ENCODE results near the gene HPN.
"Not testable (repeated sequence)": the region's sequence is repeated elsewhere in the genome, so short reads cannot be mapped to it uniquely, and the experiment has no call there.

HPN gene

GRCh38 chr19:35041548-35042055 lies at the start of gene HPN:
Gene HPN (plus strand): TSS chr19:35041721. CDS start chr19:35042507, 786 bp downstream.
- DNase-seq (ENCODE audit: low read depth), result no peak

DNA sequence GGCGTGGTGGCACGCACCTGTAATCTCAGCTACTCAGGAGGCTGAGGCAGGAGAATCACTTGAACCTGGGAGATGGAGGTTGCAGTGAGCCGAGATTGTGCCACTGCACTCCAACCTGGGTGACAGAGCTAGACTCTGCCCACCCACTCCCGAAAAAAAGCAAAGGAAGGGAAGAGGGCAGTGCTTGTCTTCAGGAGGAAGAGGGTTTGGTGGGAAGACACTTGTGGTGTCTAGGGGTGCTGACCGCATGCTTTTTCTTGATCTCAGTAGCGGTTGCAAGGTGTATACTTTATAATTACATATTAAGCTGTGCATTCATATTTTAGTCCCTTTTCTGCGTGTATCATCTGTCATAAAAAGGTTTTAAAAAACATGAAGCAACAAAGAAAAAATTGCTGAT lies 48.9 kb upstream of the HPN start:
- not testable (repeated sequence) for DNase-seq (ENCODE audit: low read depth)

DNA sequence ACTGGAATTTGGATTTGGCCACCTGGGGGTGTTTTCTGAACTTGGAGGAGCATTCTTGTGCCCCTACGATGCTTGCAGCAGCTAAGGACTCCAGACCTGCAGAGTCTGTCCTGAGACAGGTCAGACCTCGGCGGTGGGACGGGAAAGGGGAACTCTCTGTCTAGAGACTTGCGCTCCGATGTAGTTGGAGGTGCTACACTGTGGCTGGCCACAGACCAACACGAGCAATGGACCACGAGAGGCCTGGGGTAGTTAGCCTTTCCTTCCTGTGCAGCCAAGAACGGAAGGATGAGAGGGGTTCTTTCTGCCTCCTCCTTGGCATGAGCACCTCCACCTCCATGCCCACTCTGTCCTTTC lies 47.3 kb upstream of the HPN start:
- no peak for DNase-seq (ENCODE audit: low read depth)

DNA sequence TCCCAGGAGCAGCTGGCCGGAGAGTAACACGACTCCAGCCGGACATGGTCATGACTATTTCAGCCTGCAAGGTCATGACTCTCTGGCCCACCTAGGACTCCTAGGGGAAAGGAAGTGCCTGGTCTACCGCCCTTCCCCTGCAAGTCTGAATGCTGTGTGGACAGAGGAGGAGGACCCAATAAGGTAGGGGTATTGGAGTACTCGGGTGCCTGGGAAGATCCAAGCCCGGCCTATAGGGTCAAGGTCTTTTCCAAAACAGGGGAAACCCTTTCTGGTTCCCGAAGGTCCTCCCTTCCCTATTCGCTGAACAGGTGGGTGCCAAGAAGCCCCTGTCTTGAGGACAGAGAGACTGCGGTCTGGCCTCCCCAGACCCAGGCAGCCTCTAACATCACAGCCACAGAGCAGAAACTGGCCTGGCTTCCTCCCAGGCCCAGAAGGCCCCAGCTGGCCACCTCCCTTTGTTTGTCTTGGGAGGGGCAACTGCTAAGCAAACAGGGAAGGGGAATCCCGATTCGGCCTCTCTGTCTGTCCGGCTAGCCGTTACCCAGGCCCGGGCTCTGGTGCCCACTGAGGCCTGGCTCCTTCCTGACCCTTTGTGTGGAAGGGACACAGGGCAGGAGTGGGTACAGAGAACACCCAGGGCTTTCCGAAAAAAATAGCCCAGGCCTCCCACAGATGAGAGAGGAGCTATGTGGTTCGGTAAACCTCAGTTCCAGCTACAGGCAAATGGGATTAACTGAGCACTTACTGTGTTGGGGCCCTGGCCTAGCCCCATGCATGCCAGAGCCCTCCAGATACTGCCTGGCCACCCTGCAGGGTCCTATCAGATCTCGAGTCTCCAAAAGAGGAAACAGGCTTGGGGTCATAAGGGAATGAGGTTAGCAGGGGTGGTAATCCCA lies 46.6 kb upstream of the HPN start:
- DNase-seq (ENCODE audit: low read depth), result no peak

DNA sequence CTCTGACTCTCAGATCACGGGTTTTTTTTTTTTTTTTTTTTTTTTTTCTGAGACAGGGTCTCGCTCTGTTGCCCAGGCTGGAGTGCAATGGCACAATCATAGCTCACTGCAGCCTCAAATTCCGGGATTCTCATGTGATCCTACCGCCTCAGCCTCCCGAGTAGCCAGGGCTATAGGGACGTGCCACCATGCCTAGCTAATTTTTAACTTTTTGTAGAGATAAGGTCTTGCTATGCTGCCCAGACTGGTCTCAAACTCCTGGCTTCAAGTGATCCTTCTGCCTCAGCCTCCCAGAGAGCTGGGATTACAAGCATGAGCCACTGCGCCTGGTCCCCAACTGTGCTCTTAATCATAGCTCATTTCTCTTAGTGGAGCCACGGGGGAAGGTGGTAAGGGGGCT lies 46.0 kb upstream of the HPN start:
- DNase-seq (ENCODE audit: low read depth), result no peak

DNA sequence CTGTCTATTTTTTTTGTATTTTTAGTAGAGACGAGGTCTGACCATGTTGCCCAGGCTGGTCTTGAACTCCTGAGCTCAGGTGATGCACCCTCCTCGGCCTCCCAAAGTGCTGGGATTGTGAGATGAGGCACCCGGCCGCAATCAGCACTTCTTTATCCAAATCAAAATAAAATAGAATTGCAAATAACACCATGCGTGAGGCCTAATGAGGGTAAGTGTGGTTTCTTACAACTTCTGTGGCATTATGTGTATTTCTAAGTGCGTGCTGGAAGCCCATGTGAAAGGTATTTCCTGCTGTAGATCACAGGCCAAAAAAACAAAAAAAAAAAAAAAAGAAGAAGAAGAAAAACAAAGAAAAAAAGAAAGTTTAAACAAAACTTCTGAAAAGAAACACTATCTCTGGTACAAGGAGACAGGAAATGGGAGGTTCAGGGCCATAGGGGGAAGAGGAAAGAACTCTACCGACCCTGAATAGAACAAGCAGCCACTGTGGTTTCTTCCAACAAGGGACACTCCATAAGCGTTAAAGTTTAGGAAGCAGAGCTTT lies 44.4 kb upstream of the HPN start:
- DNase-seq (ENCODE audit: low read depth), result no peak

DNA sequence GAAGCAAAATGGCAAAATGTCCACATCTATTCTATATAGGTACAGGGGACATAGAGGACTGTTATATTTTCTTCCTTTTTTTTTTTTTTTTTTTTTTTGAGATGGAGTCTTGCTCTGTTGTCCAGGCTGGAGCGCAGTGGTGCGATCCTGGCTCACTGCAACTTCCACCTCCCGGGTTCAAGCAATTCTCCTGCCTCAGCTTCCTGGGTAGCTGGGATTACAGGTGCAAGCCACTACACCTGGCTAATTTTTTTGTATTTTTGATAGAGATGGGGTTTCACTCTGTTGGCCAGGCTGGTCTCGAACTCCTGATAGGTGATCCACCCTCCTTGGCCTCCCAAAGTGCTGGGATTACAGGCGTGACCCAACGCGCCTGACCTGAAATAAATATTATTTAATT lies 43.3 kb upstream of the HPN start:
- DNase-seq (ENCODE audit: low read depth), result not testable (repeated sequence)

- no peak for DNase-seq (ENCODE audit: low read depth)
Measured at GRCh38 chr19:34998777-34999497, 42.6 kb upstream of the HPN start.

DNA sequence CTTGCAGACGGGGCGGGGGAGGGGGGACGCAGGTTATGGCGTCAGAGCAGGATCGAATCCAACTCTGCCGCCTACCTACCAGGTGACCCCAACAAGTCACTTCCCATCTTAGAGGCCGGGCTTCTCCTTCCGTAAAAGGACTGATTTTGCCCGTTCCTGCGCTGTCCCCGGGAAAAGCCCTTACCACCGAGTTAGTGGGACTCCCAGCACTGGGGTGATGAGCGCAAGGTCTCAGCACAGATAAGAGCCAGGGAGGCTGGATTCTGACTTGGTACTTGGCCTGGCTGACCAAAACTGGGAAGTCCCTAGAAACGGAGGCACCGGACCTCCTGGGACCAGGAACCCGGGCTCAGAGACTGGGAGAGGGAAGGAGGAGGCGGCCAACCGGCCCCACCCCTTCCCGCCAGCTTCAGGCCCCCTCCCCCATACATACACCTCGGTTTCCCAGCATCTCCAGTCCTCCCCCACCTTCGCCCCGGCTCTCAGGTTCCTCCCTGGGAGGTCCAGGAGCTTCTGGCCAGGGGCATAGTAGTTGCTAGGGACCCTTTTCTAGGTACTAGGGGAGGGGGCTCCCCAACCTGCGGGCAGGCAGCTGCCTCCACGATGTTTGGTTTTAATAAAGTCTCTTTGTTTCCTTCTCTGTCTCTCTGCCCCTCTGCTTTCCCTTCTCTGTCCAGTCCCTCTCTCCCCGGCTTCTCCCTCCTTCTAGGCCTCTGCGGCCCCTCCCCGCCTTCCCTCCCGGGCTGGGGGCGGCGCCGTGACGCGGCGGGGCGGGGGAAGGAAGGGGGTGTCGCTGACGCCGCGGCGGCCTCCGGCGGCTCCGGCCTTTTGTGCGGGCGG lies 41.8 kb upstream of the HPN start, which contains the start of gene GRAMD1A:
GRAMD1A (plus strand) TSS at position 826 of the 840 bp plus-strand sequence. CDS start 156 bp downstream, outside the sequence.
- DNase-seq (ENCODE audit: low read depth), result peak; percentile 69

GRCh38 chr19:35000338-35000646 lies 41.2 kb upstream of the HPN start:
- no peak for DNase-seq (ENCODE audit: low read depth)

GRCh38 chr19:35000647-35001501 lies 40.6 kb upstream of the HPN start:
- DNase-seq (ENCODE audit: low read depth), result peak; percentile 48

DNA sequence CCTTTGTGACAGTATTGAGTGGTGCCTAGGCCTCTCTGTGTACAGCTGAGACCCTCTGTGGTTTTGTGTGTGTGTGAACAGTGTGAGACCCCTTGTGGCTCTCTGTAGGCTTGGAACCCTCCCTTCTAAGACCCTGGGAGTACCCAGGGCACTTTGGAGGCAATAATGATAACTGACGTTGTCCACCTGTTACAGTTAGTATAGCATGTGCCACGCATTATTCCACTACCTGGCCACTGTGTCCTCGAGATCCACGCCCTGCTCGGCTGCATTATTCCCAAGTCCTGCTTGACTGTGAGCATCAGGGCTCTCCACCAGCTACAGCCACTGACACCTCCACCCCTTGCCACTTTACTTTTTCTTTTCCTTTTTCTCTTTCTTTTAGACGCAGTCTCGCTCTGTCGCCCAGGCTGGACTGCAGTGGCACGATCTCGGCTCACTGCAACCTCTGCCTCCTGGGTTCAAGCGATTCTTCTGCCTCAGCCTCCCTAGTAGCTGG lies 39.4 kb upstream of the HPN start:
- DNase-seq (ENCODE audit: low read depth), result no peak

DNA sequence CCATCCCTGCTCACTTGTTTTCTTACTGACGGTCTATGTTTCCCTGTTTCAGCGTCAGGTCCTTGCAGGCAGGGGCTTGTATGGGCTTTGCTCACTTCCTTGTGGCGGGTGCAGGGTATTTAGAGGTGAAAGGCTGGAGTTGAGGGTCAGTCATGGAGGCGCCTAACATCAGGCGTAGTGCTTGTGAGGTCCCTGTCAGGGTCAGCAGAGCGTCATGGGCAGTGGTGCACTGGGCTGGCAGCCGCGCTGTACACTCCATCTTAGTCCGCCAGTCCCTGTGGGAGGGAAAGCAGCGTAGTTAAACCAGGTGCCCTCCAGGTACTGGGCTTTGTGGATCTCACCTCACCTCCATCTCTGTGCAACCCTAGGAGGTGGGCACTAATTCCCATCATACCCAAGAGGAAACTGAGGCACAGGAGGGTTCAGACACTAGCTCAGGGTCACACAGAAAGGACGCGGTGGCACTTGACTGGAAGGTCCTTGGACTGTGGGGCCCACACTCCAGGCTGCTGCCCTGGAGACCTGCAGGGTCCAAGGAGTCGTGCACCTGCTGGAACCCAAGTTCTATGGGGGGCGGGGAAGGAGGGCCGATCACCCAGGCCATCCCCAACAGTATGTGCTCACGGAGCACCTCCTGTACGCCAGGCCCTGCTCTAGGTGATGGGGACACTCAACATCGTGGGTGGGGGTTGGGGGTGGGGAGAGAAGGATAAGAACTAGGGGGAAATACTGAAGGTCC lies 36.8 kb upstream of the HPN start:
- no peak for DNase-seq (ENCODE audit: low read depth)

GRCh38 chr19:35005256-35005977 lies 36.1 kb upstream of the HPN start:
- DNase-seq (ENCODE audit: low read depth), result no peak

GRCh38 chr19:35006007-35006341 lies 35.5 kb upstream of the HPN start:
- not testable (repeated sequence) for DNase-seq (ENCODE audit: low read depth)

DNA sequence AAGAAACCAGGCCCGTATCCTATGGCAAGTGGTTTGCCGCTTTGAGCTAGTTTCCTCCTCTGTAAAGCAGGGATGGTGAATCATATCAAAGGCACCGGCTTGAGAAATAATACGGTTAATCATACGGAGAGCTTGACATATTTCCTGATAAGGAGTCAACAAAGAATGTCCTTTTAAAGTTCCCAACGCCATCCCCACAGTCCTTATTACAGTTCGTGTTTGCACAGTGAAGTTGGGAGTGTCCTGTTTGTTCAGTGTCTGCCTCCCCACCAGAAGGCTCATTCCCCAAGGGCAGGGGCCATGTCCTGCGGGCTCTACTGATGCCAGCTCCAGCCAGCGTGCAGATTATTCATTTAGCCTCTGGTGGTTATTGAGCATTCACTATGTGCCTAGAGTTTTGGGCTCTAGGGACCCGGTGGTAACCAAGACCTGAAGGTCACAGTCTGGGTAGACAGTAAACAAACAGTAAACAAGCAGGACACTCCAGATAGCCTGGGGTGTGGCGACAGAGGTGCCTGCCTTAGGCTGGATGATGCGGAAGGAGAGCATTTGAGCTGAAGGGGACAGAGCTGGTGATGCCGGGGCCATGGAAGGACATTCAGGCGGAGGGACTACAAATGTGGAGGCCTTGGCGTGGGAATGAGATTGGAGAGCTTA lies 35.1 kb upstream of the HPN start:
- DNase-seq (ENCODE audit: low read depth), result no peak

GRCh38 chr19:35006999-35007365 lies 34.5 kb upstream of the HPN start:
- DNase-seq (ENCODE audit: low read depth), result no peak

DNA sequence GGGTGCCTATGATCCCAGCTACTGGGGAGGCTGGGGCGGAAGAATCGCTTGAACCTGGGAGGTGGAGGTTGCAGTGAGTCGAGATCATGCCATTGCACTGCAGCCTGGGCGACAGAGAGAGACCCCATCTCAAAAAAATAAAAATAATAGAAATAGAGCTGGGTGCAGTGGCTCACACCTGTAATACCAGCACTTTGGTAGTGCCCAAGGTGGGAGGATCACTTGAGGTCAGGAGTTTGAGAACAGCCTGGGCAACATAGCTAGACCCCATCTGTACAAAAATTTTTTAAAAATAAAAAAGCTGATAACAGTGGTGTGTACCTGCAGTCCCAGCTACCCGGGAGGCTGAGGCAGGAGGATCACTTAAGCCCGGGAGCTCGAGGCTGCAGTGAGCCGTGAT lies 34.1 kb upstream of the HPN start:
- not testable (repeated sequence) for DNase-seq (ENCODE audit: low read depth)

DNA sequence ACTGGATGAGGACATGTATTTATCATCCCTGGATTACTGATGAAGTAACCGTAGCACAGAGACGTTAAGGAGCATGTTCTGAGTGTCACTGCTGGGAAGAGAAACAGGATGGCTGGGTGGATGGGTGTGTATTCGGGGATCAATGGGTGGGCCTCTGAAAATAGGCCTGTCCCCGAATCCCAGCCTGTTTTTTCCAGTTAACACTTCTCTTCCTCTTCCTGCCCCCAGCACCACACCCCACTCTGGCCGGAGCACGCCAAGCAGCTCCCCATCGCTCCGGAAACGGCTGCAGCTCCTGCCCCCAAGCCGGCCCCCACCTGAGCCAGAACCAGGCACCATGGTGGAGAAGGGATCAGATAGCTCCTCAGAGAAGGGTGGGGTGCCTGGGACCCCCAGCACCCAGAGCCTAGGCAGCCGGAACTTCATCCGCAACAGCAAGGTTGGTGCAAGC lies 32.6 kb upstream of the HPN start:
- no peak for DNase-seq (ENCODE audit: low read depth)
